Central memory CD8-positive, alpha-beta T cell (primary cell): ENCODE data around the gene KLHL42.

Source experiments
- ATAC-seq: fragments of 150-1000 bp; cut with Tn5 transposase; replicated peaks from 2 replicates; pipeline ENCODE4 v1.10.0; 2022; ENCODE audit warnings: mild to moderate bottlenecking, moderate FRiP score, moderate number of reproducible peaks; ENCODE audit not compliant: poor library complexity, severe bottlenecking; ENCODE audit errors: extremely low read depth
- DNase-seq, 2 donors: peaks; one replicate each; pipeline ENCODE4 v3.0.0; 2021; ENCODE audit warnings: low spot score in 2 of 2
- H3K27ac Mint-ChIP-seq: one replicate; pipeline ENCODE4 v1.8.0; 2022; ENCODE audit warnings: low read depth, mild to moderate bottlenecking, moderate library complexity, mixed read lengths
- H3K27me3 Mint-ChIP-seq: one replicate; pipeline ENCODE4 v1.8.0; 2022; ENCODE audit warnings: mixed read lengths
- H3K36me3 Mint-ChIP-seq: one replicate; pipeline ENCODE4 v1.8.0; 2022; ENCODE audit warnings: mild to moderate bottlenecking, moderate library complexity, mixed read lengths; ENCODE audit not compliant: insufficient read depth
- H3K4me1 Mint-ChIP-seq: one replicate; pipeline ENCODE4 v1.8.0; 2022; ENCODE audit warnings: mixed read lengths
- H3K4me3 Mint-ChIP-seq: one replicate; pipeline ENCODE4 v1.8.0; 2022; ENCODE audit warnings: mild to moderate bottlenecking, moderate library complexity, mixed read lengths
- H3K9me3 Mint-ChIP-seq: one replicate; pipeline ENCODE4 v1.8.0; 2022; ENCODE audit warnings: mixed read lengths

Gene KLHL42

GRCh38 chr12:27766587-27766986 lies 13.4 kb upstream of the KLHL42 start:
- DNase-seq (no peak), ATAC-seq (no peak)
- no peaks in the 10 kb centered on the region for H3K27me3 Mint-ChIP-seq
- H3K9me3 Mint-ChIP-seq, result no peaks in the 10 kb centered on the region
- H3K4me1 Mint-ChIP-seq, result no peaks in the 10 kb centered on the region
- H3K27ac Mint-ChIP-seq, result no peak overlapping the region
- no peak overlapping the region for H3K4me3 Mint-ChIP-seq
- H3K36me3 Mint-ChIP-seq, result no peaks in the 10 kb centered on the region

DNA sequence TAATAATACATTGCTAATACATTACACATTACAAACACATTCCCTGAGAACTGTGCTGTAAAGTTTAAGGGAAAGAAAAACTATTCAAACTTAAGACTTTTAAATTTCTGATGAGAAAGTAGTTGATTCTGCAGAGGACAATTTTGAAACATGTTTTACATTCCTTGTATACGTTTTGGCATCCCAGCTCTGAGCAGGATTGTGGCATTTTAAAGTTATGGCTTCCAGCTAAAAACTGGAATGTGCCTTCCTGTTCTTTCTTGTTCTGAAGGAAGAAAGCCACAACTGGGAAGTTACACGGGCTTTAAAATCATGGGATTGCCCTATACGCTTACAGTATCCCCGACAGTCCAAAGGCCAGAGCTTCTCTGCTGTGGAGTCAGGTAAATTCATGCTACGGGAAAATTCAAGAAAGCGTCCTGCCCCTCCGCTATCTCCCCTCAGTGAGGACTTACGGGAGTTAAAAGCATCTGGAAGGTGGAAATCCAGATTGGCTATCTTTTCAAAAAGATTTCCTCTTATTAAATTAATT lies 10.8 kb upstream of the KLHL42 start:
- no peak for DNase-seq
- no peaks in the 10 kb centered on the region for H3K9me3 Mint-ChIP-seq
- no peak overlapping the region for H3K27ac Mint-ChIP-seq
- no peaks in the 10 kb centered on the region for H3K27me3 Mint-ChIP-seq
- no peak overlapping the region for H3K4me3 Mint-ChIP-seq
- peaks cover 6% of the 10 kb centered on the region for H3K4me1 Mint-ChIP-seq
- H3K36me3 Mint-ChIP-seq, result no peaks in the 10 kb centered on the region
- no peak for ATAC-seq

- no peaks in the 10 kb centered on the region for H3K36me3 Mint-ChIP-seq
- H3K4me1 Mint-ChIP-seq, result peaks cover 6% of the 10 kb centered on the region
- no peak overlapping the region for H3K27ac Mint-ChIP-seq
- no peaks in the 10 kb centered on the region for H3K9me3 Mint-ChIP-seq
- no peak overlapping the region for H3K4me3 Mint-ChIP-seq
- ATAC-seq, result no peak
- no peaks in the 10 kb centered on the region for H3K27me3 Mint-ChIP-seq
- DNase-seq, result no peak
Observed at GRCh38 chr12:27771481-27772327, 8.3 kb upstream of the KLHL42 start.

DNA sequence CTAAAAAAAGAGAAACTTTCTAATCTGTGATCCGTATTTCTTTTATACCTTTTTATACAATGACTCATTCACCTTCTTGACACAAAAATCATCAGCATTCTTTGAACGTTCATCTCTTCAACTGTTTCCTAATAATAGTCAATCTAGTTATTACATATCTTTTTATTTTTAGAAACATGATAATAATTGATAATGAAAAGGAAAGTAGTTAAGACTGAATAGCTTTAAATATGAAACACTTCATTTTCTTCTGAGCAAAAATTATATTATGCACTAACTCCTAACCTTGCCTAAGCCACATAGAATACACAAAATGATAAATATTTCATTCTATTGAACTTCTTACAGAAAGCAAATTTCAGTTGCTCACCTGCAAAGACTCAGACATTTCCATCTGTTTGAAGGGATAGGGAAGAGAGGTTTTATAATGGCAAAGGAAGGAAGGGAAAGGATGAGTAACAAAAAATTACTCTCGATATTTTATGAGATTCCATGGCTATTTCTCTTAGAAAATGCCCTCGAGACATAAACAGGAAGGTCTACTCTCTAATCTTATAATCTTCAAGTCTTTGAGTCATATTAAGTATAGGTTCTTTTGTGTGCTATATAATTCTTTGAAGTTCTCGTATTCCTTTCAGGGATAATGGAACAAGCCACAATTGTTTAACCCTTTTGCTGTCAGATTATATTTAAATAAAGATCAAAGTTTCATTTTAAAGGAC lies 7.5 kb upstream of the KLHL42 start:
- no peak overlapping the region for H3K4me3 Mint-ChIP-seq
- no peaks in the 10 kb centered on the region for H3K36me3 Mint-ChIP-seq
- DNase-seq (no peak), ATAC-seq (no peak)
- no peaks in the 10 kb centered on the region for H3K9me3 Mint-ChIP-seq
- H3K27ac Mint-ChIP-seq, result no peak overlapping the region
- peaks cover 6% of the 10 kb centered on the region for H3K4me1 Mint-ChIP-seq
- H3K27me3 Mint-ChIP-seq, result no peaks in the 10 kb centered on the region

DNA sequence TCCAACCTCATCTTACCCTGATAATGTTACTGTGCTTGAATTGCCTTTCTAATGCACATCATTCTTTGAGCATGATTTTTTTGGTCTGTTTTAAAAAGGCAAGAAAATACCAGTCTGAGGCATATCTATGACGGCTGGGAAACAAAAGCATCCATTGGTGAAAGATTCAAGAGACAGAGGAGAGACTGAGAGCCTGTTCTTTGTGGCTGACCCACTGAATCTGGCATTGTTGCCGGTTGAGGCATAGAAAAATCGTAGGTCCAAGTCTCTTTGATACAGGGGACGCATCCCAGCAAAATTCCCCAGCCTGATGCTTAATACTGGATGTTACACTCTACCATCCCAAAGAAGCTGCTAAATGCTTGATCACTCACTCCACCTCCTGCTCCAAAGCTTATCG lies 2.9 kb upstream of the KLHL42 start:
- H3K27ac Mint-ChIP-seq, result no peak overlapping the region
- H3K36me3 Mint-ChIP-seq, result peaks cover 6% of the 10 kb centered on the region
- no peak overlapping the region for H3K4me3 Mint-ChIP-seq
- H3K9me3 Mint-ChIP-seq, result no peaks in the 10 kb centered on the region
- H3K4me1 Mint-ChIP-seq, result peaks cover 26% of the 10 kb centered on the region
- ATAC-seq (no peak), DNase-seq (no peak)
- no peaks in the 10 kb centered on the region for H3K27me3 Mint-ChIP-seq

DNA sequence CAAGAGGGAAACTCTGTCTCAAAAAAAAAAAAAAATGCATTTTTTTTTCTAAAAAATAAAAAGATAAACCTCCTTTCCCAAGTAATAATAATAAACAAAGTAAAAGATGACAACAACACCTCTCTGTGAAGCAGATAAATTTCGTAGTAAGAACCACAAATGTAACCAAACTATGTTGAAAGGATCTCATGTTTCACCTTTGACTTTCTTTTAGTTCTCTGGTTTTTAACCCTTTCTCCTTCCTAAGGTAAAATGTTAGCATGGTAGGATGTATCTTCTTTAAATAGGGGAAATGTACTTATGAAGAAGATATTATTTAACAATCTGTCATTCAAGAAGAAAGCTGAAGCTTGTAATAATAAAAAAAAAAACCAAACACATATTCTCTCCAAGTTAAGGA lies 1.8 kb upstream of the KLHL42 start:
- Mint-ChIP-seq H3K9me3 (no peaks in the 10 kb centered on the region), H3K4me3 (peak overlapping the region; percentile 83), H3K27me3 (no peaks in the 10 kb centered on the region), H3K36me3 (peaks cover 6% of the 10 kb centered on the region), H3K4me1 (peaks cover 31% of the 10 kb centered on the region), H3K27ac (no peak overlapping the region)
- ATAC-seq (no peak), DNase-seq (no peak)

DNA sequence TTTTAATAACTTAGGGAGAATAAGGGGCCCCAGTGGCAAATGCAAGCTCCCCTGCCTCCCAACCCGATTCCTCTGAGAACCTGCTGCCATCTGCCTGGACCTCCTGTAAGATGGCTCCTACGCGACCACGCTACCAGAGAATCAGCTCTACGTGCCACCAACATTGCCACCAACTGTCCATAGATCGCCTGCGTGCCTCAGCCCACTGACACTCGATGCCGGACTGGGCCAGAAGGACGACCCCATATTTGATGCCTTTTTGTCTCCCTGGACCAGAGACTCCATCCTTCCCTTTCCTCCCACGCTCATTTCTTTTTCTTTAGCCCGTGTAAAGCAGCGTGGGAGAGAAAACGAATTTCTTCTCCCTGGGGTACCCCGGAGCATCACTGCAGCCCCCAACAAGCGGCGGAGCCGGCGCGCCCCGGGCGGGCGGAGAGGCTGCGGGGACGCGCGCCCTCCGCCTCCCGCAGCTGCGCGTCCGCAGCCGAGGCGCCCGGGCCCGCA lies 565 bp upstream of the KLHL42 start:
- H3K9me3 Mint-ChIP-seq, result no peaks in the 10 kb centered on the region
- peak overlapping the region; percentile 83 for H3K4me3 Mint-ChIP-seq
- H3K4me1 Mint-ChIP-seq, result peaks cover 33% of the 10 kb centered on the region
- H3K27ac Mint-ChIP-seq, result no peak overlapping the region
- ATAC-seq (peak; percentile 50), DNase-seq (no peak)
- H3K36me3 Mint-ChIP-seq, result peaks cover 6% of the 10 kb centered on the region
- H3K27me3 Mint-ChIP-seq, result no peaks in the 10 kb centered on the region

DNA sequence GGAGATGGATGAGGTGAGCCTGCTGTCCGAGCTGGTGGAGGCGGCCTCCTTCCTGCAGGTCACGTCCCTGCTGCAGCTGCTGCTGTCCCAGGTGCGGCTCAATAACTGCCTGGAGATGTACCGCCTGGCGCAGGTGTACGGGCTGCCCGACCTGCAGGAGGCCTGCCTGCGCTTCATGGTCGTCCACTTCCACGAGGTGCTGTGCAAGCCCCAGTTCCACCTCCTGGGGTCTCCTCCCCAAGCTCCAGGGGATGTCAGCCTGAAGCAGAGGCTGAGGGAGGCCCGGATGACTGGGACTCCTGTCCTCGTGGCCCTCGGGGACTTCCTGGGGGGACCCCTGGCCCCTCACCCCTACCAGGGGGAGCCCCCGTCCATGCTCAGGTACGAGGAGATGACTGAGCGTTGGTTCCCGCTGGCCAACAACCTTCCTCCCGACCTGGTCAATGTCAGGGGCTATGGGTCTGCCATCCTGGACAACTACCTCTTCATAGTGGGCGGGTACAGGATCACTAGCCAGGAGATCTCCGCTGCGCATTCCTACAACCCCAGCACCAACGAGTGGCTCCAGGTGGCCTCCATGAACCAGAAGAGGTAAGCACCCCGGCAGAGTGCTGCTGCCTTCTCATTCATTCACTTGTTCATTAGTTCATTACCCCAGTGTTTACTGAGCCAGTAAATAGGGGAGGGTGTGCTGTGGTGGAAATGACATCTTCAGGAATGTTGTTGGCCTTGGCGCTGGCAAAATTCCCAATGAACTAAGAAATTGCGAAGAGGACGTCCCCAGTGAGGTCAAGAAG lies 777 bp downstream of the KLHL42 start:
- Mint-ChIP-seq H3K36me3 (peaks cover 7% of the 10 kb centered on the region), H3K9me3 (no peaks in the 10 kb centered on the region), H3K4me3 (peak overlapping the region; percentile 83), H3K27ac (peak overlapping the region; percentile 25), H3K4me1 (peaks cover 38% of the 10 kb centered on the region), H3K27me3 (no peaks in the 10 kb centered on the region)
- DNase-seq, result peak in 1 of 2 donors; percentile 24
- ATAC-seq, result peak; percentile 38

DNA sequence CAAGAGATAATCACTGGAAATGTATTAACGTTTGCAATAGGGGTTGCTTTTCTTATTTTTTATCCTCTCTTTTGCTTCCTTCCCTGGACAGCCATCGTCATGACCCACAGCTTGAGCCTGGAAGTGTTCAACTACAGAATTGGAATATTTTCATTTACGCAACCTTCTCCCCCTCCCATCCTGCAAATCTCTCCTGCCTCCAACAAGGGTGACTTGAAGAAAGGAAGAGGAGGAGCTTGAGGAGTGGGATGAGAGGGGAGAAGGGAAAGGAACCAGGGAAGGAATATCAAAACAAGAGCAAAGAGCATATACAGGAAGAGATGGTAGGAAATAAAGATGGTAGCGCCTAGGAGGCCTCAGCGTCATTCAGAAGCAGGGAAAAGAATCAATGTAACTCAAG lies 1.6 kb downstream of the KLHL42 start:
- H3K36me3 Mint-ChIP-seq, result peaks cover 11% of the 10 kb centered on the region
- H3K4me3 Mint-ChIP-seq, result peak overlapping the region; percentile 83
- peaks cover 38% of the 10 kb centered on the region for H3K4me1 Mint-ChIP-seq
- H3K27ac Mint-ChIP-seq, result no peak overlapping the region
- no peak for DNase-seq
- H3K27me3 Mint-ChIP-seq, result no peaks in the 10 kb centered on the region
- no peak for ATAC-seq
- H3K9me3 Mint-ChIP-seq, result no peaks in the 10 kb centered on the region

- no peak overlapping the region for H3K27ac Mint-ChIP-seq
- no peaks in the 10 kb centered on the region for H3K27me3 Mint-ChIP-seq
- H3K9me3 Mint-ChIP-seq, result no peaks in the 10 kb centered on the region
- peak overlapping the region; percentile 83 for H3K4me3 Mint-ChIP-seq
- H3K36me3 Mint-ChIP-seq, result peaks cover 11% of the 10 kb centered on the region
- DNase-seq, result no peak
- H3K4me1 Mint-ChIP-seq, result peaks cover 41% of the 10 kb centered on the region
- ATAC-seq, result no peak
Observed at GRCh38 chr12:27782481-27782880, 2.4 kb downstream of the KLHL42 start.

GRCh38 chr12:27785882-27786570 lies 6.0 kb downstream of the KLHL42 start:
- Mint-ChIP-seq H3K27me3 (no peaks in the 10 kb centered on the region), H3K4me1 (peaks cover 40% of the 10 kb centered on the region), H3K9me3 (no peaks in the 10 kb centered on the region), H3K27ac (no peak overlapping the region), H3K4me3 (no peak overlapping the region), H3K36me3 (peaks cover 5% of the 10 kb centered on the region)
- DNase-seq, result no peak
- no peak for ATAC-seq

DNA sequence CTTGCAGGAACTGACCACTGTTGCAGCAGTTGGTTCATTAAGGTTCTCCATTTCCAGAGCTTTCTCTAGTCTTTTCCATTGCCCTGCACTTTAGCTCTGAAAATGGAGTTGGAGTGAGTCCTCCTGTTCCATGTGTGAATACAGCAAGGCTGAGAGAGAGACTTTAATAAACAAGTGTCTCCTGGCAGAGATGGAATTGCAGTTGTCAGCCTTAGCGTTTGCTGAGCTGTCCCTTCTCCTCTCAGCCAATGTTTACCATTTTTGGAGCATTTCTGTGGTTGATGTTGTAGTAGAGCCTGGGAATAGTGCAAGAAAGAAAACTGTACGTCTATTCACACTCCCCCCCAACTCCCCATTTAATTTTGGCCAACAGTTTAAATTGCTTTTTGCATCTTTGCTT lies 7.5 kb downstream of the KLHL42 start:
- H3K4me1 Mint-ChIP-seq, result peaks cover 25% of the 10 kb centered on the region
- H3K4me3 Mint-ChIP-seq, result no peak overlapping the region
- H3K36me3 Mint-ChIP-seq, result peaks cover 13% of the 10 kb centered on the region
- no peaks in the 10 kb centered on the region for H3K27me3 Mint-ChIP-seq
- no peaks in the 10 kb centered on the region for H3K9me3 Mint-ChIP-seq
- DNase-seq (no peak), ATAC-seq (no peak)
- H3K27ac Mint-ChIP-seq, result no peak overlapping the region
